Astrocyte of the hippocampus (primary cell): ENCODE data around the gene RPL10L.

ENCODE experiments used
- DNase-seq: peaks from one replicate; pipeline ENCODE4 v3.0.0; 2011; ENCODE audit warnings: low read depth, low spot score

The RPL10L gene

GRCh38 chr14:46651526-46652144 lies at the start of gene RPL10L:
Gene RPL10L, minus strand, starts transcription at chr14:46651781. Its CDS starts 45 bp downstream, at chr14:46651736.
- DNase-seq: no peak

GRCh38 chr14:46691819-46692218 lies 40.2 kb upstream of the RPL10L start:
- DNase-seq: no peak

GRCh38 chr14:46686652-46687051 lies 35.1 kb upstream of the RPL10L start:
- DNase-seq: no peak

- DNase-seq: no peak
Measured at GRCh38 chr14:46672128-46672527, 20.5 kb upstream of the RPL10L start.

GRCh38 chr14:46663382-46663781 lies 11.8 kb upstream of the RPL10L start:
- DNase-seq: no peak

GRCh38 chr14:46661728-46662127 lies 10.1 kb upstream of the RPL10L start:
- DNase-seq: peak; percentile 4

GRCh38 chr14:46653031-46653755 lies 1.6 kb upstream of the RPL10L start:
- DNase-seq: no peak

GRCh38 chr14:46646796-46647195 lies 4.8 kb downstream of the RPL10L start:
- no peak for DNase-seq

GRCh38 chr14:46626876-46627275 lies 24.7 kb downstream of the RPL10L start:
- DNase-seq: no peak
